Loucy (cell line): ENCODE results near the gene MACROD2.

ENCODE experiments used
- H2AFZ ChIP-seq: fragments of 200-600 bp; sonication (generic); 2 replicates; pipeline ENCODE4 v1.6.0; 2016; ENCODE audit warnings: antibody characterized with exemption, mild to moderate bottlenecking, low read length, moderate library complexity
- H3F3A ChIP-seq: fragments of 200-600 bp; 2 replicates; pipeline ENCODE4 v1.6.0; 2016; ENCODE audit warnings: antibody characterized with exemption, low read depth, mild to moderate bottlenecking
- H3K27me3 ChIP-seq: fragments of 200-600 bp; sonication (generic); 2 replicates; pipeline ENCODE4 v1.6.1; 2014; ENCODE audit warnings: low read length, mild to moderate bottlenecking; ENCODE audit not compliant: insufficient read depth, poor library complexity, severe bottlenecking
- H3K36me3 ChIP-seq: fragments of 200-600 bp; sonication (generic); 2 replicates; pipeline ENCODE4 v1.6.1; 2016; ENCODE audit warnings: low read length; ENCODE audit not compliant: insufficient read depth
- H3K4me1 ChIP-seq: fragments of 200-600 bp; sonication (generic); 2 replicates; pipeline ENCODE4 v1.5.1; 2014; ENCODE audit warnings: low read length, mild to moderate bottlenecking; ENCODE audit not compliant: insufficient read depth, poor library complexity, severe bottlenecking
- H3K4me2 ChIP-seq: fragments of 200-600 bp; sonication (generic); 2 replicates; pipeline ENCODE4 v1.6.0; 2014; ENCODE audit warnings: antibody characterized with exemption, low read length, low read depth, mild to moderate bottlenecking; ENCODE audit not compliant: poor library complexity, severe bottlenecking
- H3K4me3 ChIP-seq: fragments of 200-600 bp; sonication (generic); 2 replicates; pipeline ENCODE4 v1.5.1; 2014; ENCODE audit warnings: low read length, mild to moderate bottlenecking, mixed read lengths; ENCODE audit not compliant: poor library complexity, severe bottlenecking
- H3K79me2 ChIP-seq: fragments of 200-600 bp; sonication (generic); 2 replicates; pipeline ENCODE4 v1.6.1; 2014; ENCODE audit warnings: low read length; ENCODE audit not compliant: insufficient read depth
- H3K9ac ChIP-seq: fragments of 200-600 bp; sonication (generic); 2 replicates; pipeline ENCODE4 v1.6.0; 2014; ENCODE audit warnings: mild to moderate bottlenecking, low read depth, low read length, moderate library complexity; ENCODE audit not compliant: poor library complexity, severe bottlenecking
- H3K9me2 ChIP-seq: fragments of 200-600 bp; sonication (generic); replicated peaks from 2 replicates; pipeline ENCODE4 v1.6.1; 2016; ENCODE audit warnings: low read depth, low read length, mixed read lengths
- H3K9me3 ChIP-seq: fragments of 200-600 bp; sonication (generic); 2 replicates; pipeline ENCODE4 v1.6.1; 2014; ENCODE audit warnings: mild to moderate bottlenecking, antibody characterized with exemption, low read length, low read depth; ENCODE audit not compliant: insufficient read depth
- H4K20me1 ChIP-seq: fragments of 200-600 bp; sonication (generic); 2 replicates; pipeline ENCODE4 v1.6.0; 2014; ENCODE audit warnings: antibody characterized with exemption, low read length, mild to moderate bottlenecking; ENCODE audit not compliant: insufficient read depth, poor library complexity, severe bottlenecking
- EZH2phosphoT487 ChIP-seq: fragments of 200-600 bp; IDR thresholded peaks from 2 replicates; pipeline ENCODE4 v1.6.1; 2018; ENCODE audit warnings: antibody characterized with exemption, mild to moderate bottlenecking, moderate library complexity, borderline replicate concordance
- TF ChIP-seq, protein P1 (sequence below): fragments of 200-600 bp; sonication (generic); conservative IDR thresholded peaks from 2 replicates; pipeline ENCODE4 v1.5.1; 2014; ENCODE audit warnings: mild to moderate bottlenecking, antibody characterized with exemption, low read length

MACROD2 gene

DNA sequence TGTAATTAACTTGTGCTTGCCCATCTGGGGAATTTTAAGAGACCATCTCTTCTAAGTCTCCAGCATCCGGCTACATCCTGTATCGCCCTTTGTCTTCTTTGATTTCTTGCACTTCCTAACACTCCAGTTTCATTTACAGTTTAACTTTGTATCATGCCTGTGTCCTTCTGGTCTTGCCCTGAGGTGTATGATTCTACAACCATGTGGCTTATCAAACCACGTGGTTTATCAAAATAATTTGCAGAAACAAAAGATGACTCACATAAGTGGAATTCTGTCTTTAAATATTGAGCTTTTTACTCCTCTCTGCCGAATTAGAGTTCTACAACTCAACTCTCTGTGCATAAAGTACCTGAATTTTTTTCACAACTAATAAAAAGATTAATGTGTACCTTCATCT, 1997.2 kb downstream of the MACROD2 start:
- no peak for TF ChIP-seq EZH2phosphoT487
- TF ChIP-seq, protein P1, sequence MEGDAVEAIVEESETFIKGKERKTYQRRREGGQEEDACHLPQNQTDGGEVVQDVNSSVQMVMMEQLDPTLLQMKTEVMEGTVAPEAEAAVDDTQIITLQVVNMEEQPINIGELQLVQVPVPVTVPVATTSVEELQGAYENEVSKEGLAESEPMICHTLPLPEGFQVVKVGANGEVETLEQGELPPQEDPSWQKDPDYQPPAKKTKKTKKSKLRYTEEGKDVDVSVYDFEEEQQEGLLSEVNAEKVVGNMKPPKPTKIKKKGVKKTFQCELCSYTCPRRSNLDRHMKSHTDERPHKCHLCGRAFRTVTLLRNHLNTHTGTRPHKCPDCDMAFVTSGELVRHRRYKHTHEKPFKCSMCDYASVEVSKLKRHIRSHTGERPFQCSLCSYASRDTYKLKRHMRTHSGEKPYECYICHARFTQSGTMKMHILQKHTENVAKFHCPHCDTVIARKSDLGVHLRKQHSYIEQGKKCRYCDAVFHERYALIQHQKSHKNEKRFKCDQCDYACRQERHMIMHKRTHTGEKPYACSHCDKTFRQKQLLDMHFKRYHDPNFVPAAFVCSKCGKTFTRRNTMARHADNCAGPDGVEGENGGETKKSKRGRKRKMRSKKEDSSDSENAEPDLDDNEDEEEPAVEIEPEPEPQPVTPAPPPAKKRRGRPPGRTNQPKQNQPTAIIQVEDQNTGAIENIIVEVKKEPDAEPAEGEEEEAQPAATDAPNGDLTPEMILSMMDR, result no peak
- Histone ChIP-seq H2AFZ (no peak overlapping the region), H3K9me3 (no peaks in the 10 kb centered on the region; the same call in 1 of the 2 replicates), H4K20me1 (no peaks in the 10 kb centered on the region), H3K9ac (no peak overlapping the region), H3F3A (no peaks in the 10 kb centered on the region), H3K79me2 (no peaks in the 10 kb centered on the region), H3K27me3 (no peaks in the 10 kb centered on the region), H3K9me2 (no peaks in the 10 kb centered on the region), H3K4me2 (no peak overlapping the region), H3K36me3 (no peaks in the 10 kb centered on the region), H3K4me3 (no peak overlapping the region), H3K4me1 (no peaks in the 10 kb centered on the region)

DNA sequence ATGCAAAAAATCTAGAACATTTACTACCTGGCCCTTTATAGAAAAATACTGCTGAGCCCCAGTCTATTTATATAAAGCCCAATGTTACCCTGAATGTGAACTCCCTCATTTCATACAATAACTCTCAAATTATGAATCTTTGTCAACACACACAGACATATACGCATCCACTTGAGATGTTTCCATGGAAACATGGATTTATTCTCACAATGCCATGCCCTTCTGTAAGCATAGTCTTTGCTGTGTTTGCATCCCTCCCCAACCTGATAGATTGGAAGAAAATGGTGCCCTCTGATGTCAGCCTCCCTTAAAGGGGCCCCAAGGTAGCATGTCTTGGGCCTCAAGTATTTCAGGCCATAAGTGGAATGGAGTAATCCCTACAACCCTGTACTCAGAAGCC, 2004.8 kb downstream of the MACROD2 start:
- Histone ChIP-seq H3F3A (no peaks in the 10 kb centered on the region), H3K9me2 (no peaks in the 10 kb centered on the region), H2AFZ (no peak overlapping the region), H4K20me1 (no peaks in the 10 kb centered on the region), H3K4me3 (no peak overlapping the region), H3K4me1 (no peaks in the 10 kb centered on the region), H3K27me3 (no peaks in the 10 kb centered on the region), H3K9me3 (no peaks in the 10 kb centered on the region; the same call in 1 of the 2 replicates), H3K4me2 (no peak overlapping the region), H3K36me3 (no peaks in the 10 kb centered on the region), H3K9ac (no peak overlapping the region), H3K79me2 (no peaks in the 10 kb centered on the region)
- TF ChIP-seq, protein P1, result no peak
- TF ChIP-seq EZH2phosphoT487, result no peak

DNA sequence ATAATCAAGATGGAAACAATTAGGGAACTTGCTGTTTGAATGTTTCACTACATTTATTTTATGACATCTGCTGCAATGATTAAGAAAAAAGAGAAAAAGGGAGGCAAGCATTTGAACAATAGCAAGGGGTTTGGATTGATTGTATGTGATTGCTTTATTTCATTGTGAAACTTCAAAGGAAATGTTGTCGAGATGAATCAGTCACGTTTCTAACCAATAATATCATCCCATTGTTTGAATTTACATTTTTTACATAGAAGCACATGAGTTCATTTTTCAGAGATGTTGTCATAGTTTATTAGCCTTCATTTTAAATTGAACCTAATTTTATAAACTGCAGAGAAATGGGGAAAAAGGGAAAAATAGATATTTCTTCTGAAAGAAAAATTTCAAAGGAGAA, 2006.0 kb downstream of the MACROD2 start:
- H3K4me1 ChIP-seq, result no peaks in the 10 kb centered on the region

More for the DNA sequence above, 2006.0 kb downstream of the MACROD2 start:
- Histone ChIP-seq H4K20me1 (no peaks in the 10 kb centered on the region), H3K27me3 (no peaks in the 10 kb centered on the region), H3K4me2 (no peak overlapping the region), H3K9me3 (no peaks in the 10 kb centered on the region; the same call in 1 of the 2 replicates), H3F3A (no peaks in the 10 kb centered on the region), H3K4me3 (no peak overlapping the region), H3K9me2 (no peaks in the 10 kb centered on the region), H3K36me3 (no peaks in the 10 kb centered on the region), H3K9ac (no peak overlapping the region), H3K79me2 (no peaks in the 10 kb centered on the region), H2AFZ (no peak overlapping the region)
- no peak for TF ChIP-seq EZH2phosphoT487
- TF ChIP-seq, protein P1, result no peak
